HG02588 (cell line): ENCODE measurements around the gene PCDHA10.

Source experiments
- ATAC-seq: cut with Tn5 transposase; IDR thresholded peaks from one replicate; pipeline ENCODE4 v1.9.1; 2021; ENCODE audit warnings: mild to moderate bottlenecking, moderate library complexity; ENCODE audit not compliant: unreplicated experiment

Gene PCDHA10

GRCh38 chr5:140881889-140882590 lies 26.3 kb downstream of the PCDHA10 start, which contains the start of gene PCDHA13:
PCDHA13 (plus strand) TSS chr5:140882124; CDS start chr5:140882269, 145 bp downstream.
- no peak for ATAC-seq

DNA sequence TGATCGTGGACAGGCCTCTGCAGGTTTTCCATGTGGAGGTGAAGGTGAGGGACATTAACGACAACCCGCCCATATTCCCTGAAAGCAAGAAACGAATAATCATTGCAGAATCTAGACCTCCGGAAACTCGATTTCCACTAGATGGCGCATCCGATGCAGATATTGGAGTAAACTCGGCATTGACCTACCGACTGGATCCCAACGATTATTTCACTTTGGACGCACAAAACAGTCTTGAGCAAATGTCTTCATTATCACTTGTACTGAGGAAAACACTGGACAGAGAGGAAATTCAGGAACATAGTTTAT lies 26.8 kb downstream of the PCDHA10 start:
- no peak for ATAC-seq

DNA sequence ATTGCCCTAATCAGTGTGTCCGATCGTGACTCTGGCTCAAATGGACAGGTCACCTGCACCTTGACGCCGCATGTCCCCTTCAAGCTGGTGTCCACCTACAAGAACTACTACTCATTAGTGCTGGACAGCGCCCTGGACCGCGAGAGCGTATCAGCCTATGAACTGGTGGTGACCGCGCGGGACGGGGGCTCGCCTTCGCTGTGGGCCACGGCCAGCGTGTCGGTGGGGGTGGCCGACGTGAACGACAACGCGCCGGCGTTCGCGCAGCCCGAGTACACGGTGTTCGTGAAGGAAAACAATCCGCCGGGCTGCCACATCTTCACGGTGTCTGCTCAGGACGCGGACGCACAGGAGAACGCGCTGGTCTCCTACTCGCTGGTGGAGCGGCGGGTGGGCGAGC lies 27.7 kb downstream of the PCDHA10 start:
- ATAC-seq: no peak

- no peak for ATAC-seq
Measured at GRCh38 chr5:140883927-140884697, 28.4 kb downstream of the PCDHA10 start.

- no peak for ATAC-seq
Measured at GRCh38 chr5:140916325-140916724, 60.6 kb downstream of the PCDHA10 start.
